ENCODE results near the gene GREM2. TPM values are rescaled to one million over a fixed set of nuclear protein-coding genes. Genes with fewer than 3 reads are reported as not detected.

GREM2 gene
- total and polyA plus RNA-seq, 10 of the 15 experiments (the other 5 are each of a cell fraction or from before 2014, with no cell fraction given), result not detected

GRCh38 chr1:240577095-240577494 is 34.9 kb downstream of the GREM2 start:
- WGBS (ENCODE audit: insufficient coverage, insufficient replicate concordance, low lambda C conversion rate, missing lambda C conversion rate), result 68% methylated on average over 5 of the region's 5 CpGs
- H3K4me1 ChIP-seq (ENCODE audit: control insufficient read depth, insufficient read depth, low read length), result no peaks in the 10 kb centered on the region
- no peak overlapping the region for H2AFZ ChIP-seq (ENCODE audit: control insufficient read depth, low read depth, low read length)
- H3K36me3 ChIP-seq (ENCODE audit: control insufficient read depth in 2 of 2, insufficient read depth in 2 of 2, low read length in 1 of 2), result no peaks in the 10 kb centered on the region
- FAIRE-seq (no peak), DNase-seq (ENCODE audit: low read depth, low spot score) (no peak), ATAC-seq (no peak)
- intact Hi-C loops (cut with micrococcal nuclease; ENCODE audit: unreplicated experiment) (no loop called here), in situ Hi-C loops (cut with MboI) (no loop called here)
- H3K27me3 ChIP-seq (replicated peaks in 1 of 2; ENCODE audit: control insufficient read depth in 2 of 2, insufficient read depth in 2 of 2, low read length in 1 of 2), result no peaks in the 10 kb centered on the region
- H3K9me3 ChIP-seq (replicated peaks; ENCODE audit: control insufficient read depth, insufficient read depth, low read length), result no peaks in the 10 kb centered on the region; the same call in 2 of the 3 replicates
- no peak overlapping the region for H3K27ac ChIP-seq (ENCODE audit: control insufficient read depth, insufficient read depth)
- no peaks in the 10 kb centered on the region for H3K79me2 ChIP-seq (ENCODE audit: control insufficient read depth, insufficient read depth, low read length)
- no peaks in the 10 kb centered on the region for H4K20me1 ChIP-seq (ENCODE audit: control insufficient read depth, insufficient read depth)
- no peak overlapping the region for H3K9ac ChIP-seq (ENCODE audit: control insufficient read depth, insufficient read depth, low read length)
- ChIA-PET POLR2A (no interaction called here), CTCF (no interaction called here), SMC1A (ENCODE audit: uncharacterized antibody, unreplicated experiment) (interaction anchor here (0.7 to 1.7 kb wide), 3 partner anchors 13 to 111 kb away, joined by 3 to 8 read pairs (median 4); no protein-coding TSS in a partner anchor), RAD21 (ENCODE audit: unreplicated experiment) (no interaction called here)
- H3K4me2 ChIP-seq (ENCODE audit: control insufficient read depth, insufficient read depth), result no peak overlapping the region
- TF ChIP-seq SUPT20H (IDR thresholded peaks at IDR 0.05; ENCODE audit: borderline replicate concordance, control insufficient read depth, low read depth, low read length), result no peak
- no peak for TF ChIP-seq PAX5 (IDR thresholded peaks at IDR 0.05; ENCODE audit: borderline replicate concordance, low read depth, low read length)
- no peak for TF ChIP-seq NFYB (IDR thresholded peaks at IDR 0.05; ENCODE audit: insufficient read depth, low read depth, low read length)
- TF ChIP-seq PAX8 (IDR thresholded peaks at IDR 0.05), result no peak
- no peak for TF ChIP-seq MYC (IDR thresholded peaks at IDR 0.05; ENCODE audit: insufficient read depth, insufficient read length, insufficient replicate concordance, low read length, severe bottlenecking)
- TF ChIP-seq CHD4 (IDR thresholded peaks at IDR 0.05), result no peak
- TF ChIP-seq SMAD1 (IDR thresholded peaks at IDR 0.05; ENCODE audit: low read depth, partially characterized antibody), result no peak
- TF ChIP-seq GATAD2B (conservative IDR thresholded peaks at IDR 0.05; ENCODE audit: low read depth), result no peak
- no peak for TF ChIP-seq TBL1XR1 (IDR thresholded peaks at IDR 0.05; ENCODE audit: low read depth, low read length)
- TF ChIP-seq BRCA1 (IDR thresholded peaks at IDR 0.05; ENCODE audit: low read depth, low read length), result no peak
- TF ChIP-seq RAD51 (IDR thresholded peaks at IDR 0.05), result no peak
- no TSS peak for BruUV-seq (replicated peaks)
- H3K4me3 ChIP-seq, result no peak overlapping the region

Data from GM12878 (cell line).